Progenitor cell of endocrine pancreas (in vitro differentiated cells): Measurements from ENCODE around the gene GP1BA. TPM values are rescaled to one million over a fixed set of nuclear protein-coding genes. Genes with fewer than 3 reads are reported as not detected.

ENCODE experiments used
- DNase-seq: peaks from one replicate; pipeline ENCODE4 v3.0.0; 2021; ENCODE audit warnings: low spot score; ENCODE audit not compliant: unreplicated experiment
- H3K27ac Mint-ChIP-seq: 2 replicates; pipeline ENCODE4 v1.8.0; 2021; ENCODE audit warnings: mild to moderate bottlenecking, moderate library complexity, mixed read lengths
- H3K27me3 Mint-ChIP-seq: 2 replicates; pipeline ENCODE4 v1.8.0; 2021; ENCODE audit warnings: mixed read lengths
- H3K36me3 Mint-ChIP-seq: 2 replicates; pipeline ENCODE4 v1.8.0; 2022; ENCODE audit warnings: mixed read lengths; ENCODE audit not compliant: insufficient read depth
- H3K4me1 Mint-ChIP-seq: 2 replicates; pipeline ENCODE4 v1.8.0; 2021; ENCODE audit warnings: low read depth, mixed read lengths
- H3K4me3 Mint-ChIP-seq: 2 replicates; pipeline ENCODE4 v1.8.0; 2021; ENCODE audit warnings: low read depth, mild to moderate bottlenecking, moderate library complexity, mixed read lengths
- H3K9me3 Mint-ChIP-seq: 2 replicates; pipeline ENCODE4 v1.8.0; 2021; ENCODE audit warnings: low read depth, mixed read lengths
- total RNA-seq: library from RNA; stranded (reverse); gene quantifications from 2 replicates; pipeline ENCODE4 v1.2.1, GENCODE V29; 2021
- TF ChIP-seq, protein P1 (sequence below): fragments of 200-600 bp; sonication (generic); IDR thresholded peaks from one replicate; pipeline ENCODE4 v1.5.0; 2021; ENCODE audit warnings: antibody characterized with exemption, mild to moderate bottlenecking; ENCODE audit not compliant: unreplicated experiment

GP1BA gene
- total RNA-seq, 1 donor from 2014 or later: not detected

DNA sequence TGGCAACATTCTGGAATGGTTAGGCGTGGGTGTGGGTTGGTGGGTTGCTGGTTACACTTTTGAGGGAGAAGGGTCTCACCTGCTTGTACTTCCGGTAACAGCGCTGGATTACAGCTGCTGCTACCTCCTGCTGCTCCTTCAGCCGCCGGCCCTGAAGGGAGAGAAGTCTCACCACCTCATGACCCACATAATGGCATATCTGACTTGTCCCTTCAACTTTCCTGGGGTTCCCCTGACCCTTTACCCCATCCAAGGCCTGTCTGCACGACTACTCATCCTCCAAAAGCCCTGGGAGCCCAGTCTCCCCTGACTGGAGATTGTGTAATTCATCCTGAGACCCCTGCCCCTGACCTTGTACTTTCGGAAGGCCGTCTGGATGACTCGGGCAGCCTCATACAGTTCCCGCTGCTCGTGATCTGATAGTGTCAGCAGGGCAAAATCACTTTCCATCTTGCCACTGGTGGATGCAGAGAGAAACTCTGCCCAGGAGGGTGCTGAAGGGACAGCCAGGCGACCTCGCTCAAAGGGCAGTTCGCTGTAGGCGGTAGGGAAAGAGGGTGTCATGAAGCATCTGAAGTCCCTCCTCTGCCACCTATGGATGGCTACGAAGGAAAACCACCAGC lies 37.6 kb downstream of the GP1BA start:
- Mint-ChIP-seq H3K4me1 (peaks cover 23% of the 10 kb centered on the region), H3K27ac (no peak overlapping the region), H3K36me3 (peaks cover 19% of the 10 kb centered on the region), H3K4me3 (no peak overlapping the region), H3K27me3 (no peaks in the 10 kb centered on the region), H3K9me3 (no peaks in the 10 kb centered on the region)
- TF ChIP-seq, protein P1, sequence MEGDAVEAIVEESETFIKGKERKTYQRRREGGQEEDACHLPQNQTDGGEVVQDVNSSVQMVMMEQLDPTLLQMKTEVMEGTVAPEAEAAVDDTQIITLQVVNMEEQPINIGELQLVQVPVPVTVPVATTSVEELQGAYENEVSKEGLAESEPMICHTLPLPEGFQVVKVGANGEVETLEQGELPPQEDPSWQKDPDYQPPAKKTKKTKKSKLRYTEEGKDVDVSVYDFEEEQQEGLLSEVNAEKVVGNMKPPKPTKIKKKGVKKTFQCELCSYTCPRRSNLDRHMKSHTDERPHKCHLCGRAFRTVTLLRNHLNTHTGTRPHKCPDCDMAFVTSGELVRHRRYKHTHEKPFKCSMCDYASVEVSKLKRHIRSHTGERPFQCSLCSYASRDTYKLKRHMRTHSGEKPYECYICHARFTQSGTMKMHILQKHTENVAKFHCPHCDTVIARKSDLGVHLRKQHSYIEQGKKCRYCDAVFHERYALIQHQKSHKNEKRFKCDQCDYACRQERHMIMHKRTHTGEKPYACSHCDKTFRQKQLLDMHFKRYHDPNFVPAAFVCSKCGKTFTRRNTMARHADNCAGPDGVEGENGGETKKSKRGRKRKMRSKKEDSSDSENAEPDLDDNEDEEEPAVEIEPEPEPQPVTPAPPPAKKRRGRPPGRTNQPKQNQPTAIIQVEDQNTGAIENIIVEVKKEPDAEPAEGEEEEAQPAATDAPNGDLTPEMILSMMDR: no peak
- no peak for DNase-seq

GRCh38 chr17:4970273-4970672 lies 38.2 kb downstream of the GP1BA start:
- Mint-ChIP-seq H3K27ac (no peak overlapping the region), H3K4me3 (peak overlapping the region; percentile 54), H3K36me3 (peaks cover 22% of the 10 kb centered on the region), H3K27me3 (peaks cover 4% of the 10 kb centered on the region), H3K9me3 (no peaks in the 10 kb centered on the region), H3K4me1 (peaks cover 23% of the 10 kb centered on the region)
- TF ChIP-seq, protein P1: no peak
- no peak for DNase-seq

GRCh38 chr17:4971826-4972225 lies 39.7 kb downstream of the GP1BA start:
- no peak overlapping the region for H3K27ac Mint-ChIP-seq
- peaks cover 7% of the 10 kb centered on the region for H3K27me3 Mint-ChIP-seq
- no peak for DNase-seq
- H3K36me3 Mint-ChIP-seq: peaks cover 20% of the 10 kb centered on the region
- H3K4me3 Mint-ChIP-seq: no peak overlapping the region
- H3K9me3 Mint-ChIP-seq: no peaks in the 10 kb centered on the region
- peaks cover 17% of the 10 kb centered on the region for H3K4me1 Mint-ChIP-seq
- TF ChIP-seq, protein P1: no peak

DNA sequence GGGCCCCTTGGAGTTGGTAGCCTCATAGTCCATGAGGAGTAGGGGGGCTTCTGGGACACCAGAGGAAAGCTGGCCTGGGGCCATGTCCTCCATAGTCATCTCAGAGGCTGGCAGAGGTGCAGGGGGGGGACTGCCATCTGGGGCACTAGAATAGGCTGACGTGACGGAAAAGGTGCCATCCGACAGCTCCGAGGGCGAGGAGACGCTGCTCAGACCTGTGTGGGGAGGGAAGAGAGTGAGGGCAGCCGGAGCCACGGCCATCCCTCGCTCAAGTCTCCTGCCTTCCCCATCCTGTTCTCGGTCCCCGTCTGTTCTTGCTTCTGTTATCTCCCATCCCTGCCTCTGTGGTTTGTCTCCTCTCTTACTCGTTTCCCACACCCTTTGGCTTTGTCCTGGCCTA lies 40.2 kb downstream of the GP1BA start:
- Mint-ChIP-seq H3K9me3 (no peaks in the 10 kb centered on the region), H3K4me1 (peaks cover 17% of the 10 kb centered on the region), H3K36me3 (peaks cover 21% of the 10 kb centered on the region), H3K4me3 (no peak overlapping the region), H3K27me3 (peaks cover 7% of the 10 kb centered on the region), H3K27ac (no peak overlapping the region)
- TF ChIP-seq, protein P1: no peak
- DNase-seq: no peak

DNA sequence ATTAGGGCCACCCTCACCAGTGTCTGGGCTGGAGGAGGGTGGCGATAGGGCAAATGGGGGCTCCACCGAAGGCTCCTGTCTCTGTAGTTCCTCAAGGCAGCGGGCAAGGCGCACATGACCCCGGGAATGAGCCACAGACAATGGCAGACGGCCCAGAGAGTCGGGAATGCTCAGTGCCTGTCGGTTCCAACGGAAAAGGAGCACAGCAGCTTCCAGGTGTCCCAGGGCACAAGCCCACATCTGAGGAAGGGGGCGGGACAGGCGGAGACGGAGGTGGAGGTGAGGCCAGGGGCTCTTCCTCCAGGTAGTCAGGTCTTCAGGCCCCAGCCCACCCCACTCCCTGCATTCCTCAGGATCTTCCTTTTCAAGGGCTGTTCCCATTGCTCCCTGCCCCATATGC lies 40.7 kb downstream of the GP1BA start:
- Mint-ChIP-seq H3K27me3 (peaks cover 7% of the 10 kb centered on the region), H3K4me3 (no peak overlapping the region), H3K36me3 (peaks cover 21% of the 10 kb centered on the region), H3K4me1 (peaks cover 17% of the 10 kb centered on the region), H3K9me3 (no peaks in the 10 kb centered on the region), H3K27ac (no peak overlapping the region)
- no peak for DNase-seq
- TF ChIP-seq, protein P1: no peak
